ENCODE results near the gene FRMD4B.
"Not testable (repeated sequence)": the region's sequence is repeated elsewhere in the genome, so short reads cannot be mapped to it uniquely, and the experiment has no call there.

The FRMD4B gene

DNA sequence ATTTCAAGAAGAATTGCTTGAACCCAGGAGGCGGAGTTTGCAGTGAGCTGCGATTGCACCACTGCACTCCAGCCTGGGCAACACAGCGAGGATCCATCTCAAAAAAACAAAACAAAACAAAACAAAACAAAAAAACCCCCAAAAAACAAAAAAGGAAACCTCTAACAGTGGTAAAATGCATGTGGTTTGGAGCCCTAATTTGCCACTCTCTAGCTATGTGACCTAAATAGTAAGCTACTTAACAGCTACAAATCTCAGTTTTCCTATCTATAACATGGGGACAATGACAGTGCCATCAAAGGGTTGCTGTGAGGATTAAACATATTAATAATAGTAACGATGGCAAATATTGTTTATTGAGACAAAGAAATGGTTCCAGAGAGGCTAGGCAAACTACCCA is 144.1 kb downstream of the FRMD4B start:
- TF ChIP-seq, protein P1, sequence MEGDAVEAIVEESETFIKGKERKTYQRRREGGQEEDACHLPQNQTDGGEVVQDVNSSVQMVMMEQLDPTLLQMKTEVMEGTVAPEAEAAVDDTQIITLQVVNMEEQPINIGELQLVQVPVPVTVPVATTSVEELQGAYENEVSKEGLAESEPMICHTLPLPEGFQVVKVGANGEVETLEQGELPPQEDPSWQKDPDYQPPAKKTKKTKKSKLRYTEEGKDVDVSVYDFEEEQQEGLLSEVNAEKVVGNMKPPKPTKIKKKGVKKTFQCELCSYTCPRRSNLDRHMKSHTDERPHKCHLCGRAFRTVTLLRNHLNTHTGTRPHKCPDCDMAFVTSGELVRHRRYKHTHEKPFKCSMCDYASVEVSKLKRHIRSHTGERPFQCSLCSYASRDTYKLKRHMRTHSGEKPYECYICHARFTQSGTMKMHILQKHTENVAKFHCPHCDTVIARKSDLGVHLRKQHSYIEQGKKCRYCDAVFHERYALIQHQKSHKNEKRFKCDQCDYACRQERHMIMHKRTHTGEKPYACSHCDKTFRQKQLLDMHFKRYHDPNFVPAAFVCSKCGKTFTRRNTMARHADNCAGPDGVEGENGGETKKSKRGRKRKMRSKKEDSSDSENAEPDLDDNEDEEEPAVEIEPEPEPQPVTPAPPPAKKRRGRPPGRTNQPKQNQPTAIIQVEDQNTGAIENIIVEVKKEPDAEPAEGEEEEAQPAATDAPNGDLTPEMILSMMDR (IDR thresholded peaks at IDR 0.05; ENCODE audit: control insufficient read depth, insufficient read depth, low read depth, low read length, missing control alignments), result no peak
- no peak for DNase-seq (ENCODE audit: low read depth)
- no peak overlapping the region for H3K4me3 ChIP-seq (ENCODE audit: control insufficient read depth, low read depth, low read length)

DNA sequence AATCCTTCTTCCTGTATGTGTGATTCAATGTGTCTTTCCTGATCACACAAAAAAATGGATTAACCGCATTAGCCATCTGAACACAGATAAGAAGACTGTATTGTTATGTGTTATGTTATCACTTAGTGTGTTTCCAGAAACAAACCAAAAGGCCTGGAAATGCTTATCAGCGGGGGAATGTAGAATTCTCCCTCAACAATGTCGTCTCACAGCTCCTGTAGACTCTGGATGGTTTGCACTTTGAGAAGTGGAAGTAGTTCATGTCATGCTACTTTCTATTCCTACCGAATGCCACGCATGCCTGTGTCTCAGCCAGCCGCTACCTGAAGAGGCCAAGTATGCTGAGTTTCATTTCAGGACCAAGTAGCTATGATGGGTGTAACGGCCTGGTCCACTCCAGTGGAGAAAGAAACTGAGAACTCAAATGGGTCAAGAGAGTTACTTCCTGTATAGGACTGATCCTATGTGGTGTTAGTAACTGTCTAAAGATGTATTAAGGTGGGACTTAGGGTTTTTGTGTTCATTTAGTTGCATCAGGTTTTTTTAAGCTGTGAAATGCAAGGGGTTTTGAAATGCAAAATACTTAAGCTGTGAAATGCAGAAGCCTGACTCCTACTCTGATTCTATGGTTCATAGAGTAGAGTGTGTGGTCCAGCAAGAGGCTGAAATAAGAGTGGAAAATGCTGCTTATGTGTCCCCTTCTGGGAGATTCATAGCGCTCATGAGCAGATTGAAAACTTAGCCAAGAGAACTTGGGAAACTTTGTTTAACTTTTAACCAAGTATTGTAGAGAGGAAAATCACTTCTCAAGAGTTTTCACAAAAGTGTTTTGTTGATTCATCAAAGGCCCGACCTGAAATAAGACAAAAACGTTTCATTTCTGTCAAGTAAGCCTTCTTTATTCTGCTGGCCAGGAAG is 145.0 kb downstream of the FRMD4B start:
- no peak overlapping the region for H3K4me3 ChIP-seq (ENCODE audit: control insufficient read depth, low read depth, low read length)
- TF ChIP-seq, protein P1 (IDR thresholded peaks at IDR 0.05; ENCODE audit: control insufficient read depth, insufficient read depth, low read depth, low read length, missing control alignments), result no peak

DNA sequence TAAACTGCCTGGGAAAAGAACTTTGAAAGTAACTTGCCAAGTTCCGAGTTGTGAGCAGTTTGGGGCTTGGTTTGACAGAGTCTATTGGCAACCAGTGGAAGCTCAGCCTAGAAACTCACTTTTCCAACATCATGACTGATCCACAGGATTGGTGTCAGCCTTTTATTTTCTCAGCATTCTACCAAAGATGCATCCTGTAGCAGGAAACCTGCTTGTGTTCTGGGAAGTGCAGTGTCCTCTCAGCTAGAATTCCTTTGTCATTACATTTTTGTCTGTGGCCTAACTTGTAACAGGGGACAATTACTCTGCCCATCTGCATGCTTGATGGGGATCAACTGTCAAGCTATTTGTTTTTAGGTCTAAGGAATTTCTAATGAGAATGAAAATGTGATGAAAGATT is 146.8 kb downstream of the FRMD4B start:
- TF ChIP-seq, protein P1 (IDR thresholded peaks at IDR 0.05; ENCODE audit: control insufficient read depth, insufficient read depth, low read depth, low read length, missing control alignments), result no peak
- no peak for DNase-seq (ENCODE audit: low read depth)
- H3K4me3 ChIP-seq (ENCODE audit: control insufficient read depth, low read depth, low read length), result no peak overlapping the region

More for the DNA sequence above, 145.0 kb downstream of the FRMD4B start:
- DNase-seq (ENCODE audit: low read depth), result no peak

DNA sequence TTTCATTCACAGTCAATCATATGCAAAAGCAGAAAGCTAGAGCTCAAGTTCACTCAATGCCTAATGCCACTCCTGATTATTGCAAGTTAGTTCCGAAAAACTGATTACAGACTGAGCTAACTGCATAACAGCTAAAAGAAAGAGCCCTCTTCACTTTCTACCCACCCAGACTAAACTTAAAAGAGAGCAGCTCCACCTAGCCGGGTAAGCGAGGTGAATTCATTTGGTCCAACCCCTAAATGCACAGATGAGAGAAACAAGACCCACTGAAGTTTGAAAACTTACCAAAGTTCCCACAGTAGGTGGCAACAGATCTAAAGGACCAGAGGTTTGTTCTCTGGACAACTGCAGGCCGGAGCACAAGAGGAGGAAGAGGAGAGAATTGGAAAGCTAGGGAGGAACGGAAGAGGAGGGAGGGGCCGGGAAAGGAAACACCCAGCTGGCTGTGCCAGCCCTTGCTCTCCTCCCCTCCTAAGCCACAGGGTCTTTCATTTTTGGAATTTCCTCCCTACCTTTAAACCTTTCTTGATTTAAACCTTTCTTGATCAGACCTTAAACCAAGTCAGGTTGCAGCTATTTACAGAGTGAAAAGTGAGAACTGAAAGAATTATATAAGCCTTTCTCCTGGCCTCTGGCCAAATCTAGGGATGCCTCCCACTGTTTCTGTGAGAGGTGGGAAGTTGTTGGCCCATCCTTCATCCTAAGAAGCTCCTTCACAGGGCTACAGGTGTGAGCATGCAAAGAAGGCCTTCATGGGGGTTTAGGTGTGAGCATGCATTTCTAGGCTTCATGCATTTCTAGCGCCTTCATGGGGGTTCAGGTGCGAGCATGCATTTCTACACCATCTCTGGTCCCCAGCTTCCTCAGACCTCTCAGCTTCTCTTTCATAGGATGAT is 148.8 kb downstream of the FRMD4B start:
- no peak for DNase-seq (ENCODE audit: low read depth)
- H3K4me3 ChIP-seq (ENCODE audit: control insufficient read depth, low read depth, low read length), result no peak overlapping the region
- TF ChIP-seq, protein P1 (IDR thresholded peaks at IDR 0.05; ENCODE audit: control insufficient read depth, insufficient read depth, low read depth, low read length, missing control alignments), result no peak

DNA sequence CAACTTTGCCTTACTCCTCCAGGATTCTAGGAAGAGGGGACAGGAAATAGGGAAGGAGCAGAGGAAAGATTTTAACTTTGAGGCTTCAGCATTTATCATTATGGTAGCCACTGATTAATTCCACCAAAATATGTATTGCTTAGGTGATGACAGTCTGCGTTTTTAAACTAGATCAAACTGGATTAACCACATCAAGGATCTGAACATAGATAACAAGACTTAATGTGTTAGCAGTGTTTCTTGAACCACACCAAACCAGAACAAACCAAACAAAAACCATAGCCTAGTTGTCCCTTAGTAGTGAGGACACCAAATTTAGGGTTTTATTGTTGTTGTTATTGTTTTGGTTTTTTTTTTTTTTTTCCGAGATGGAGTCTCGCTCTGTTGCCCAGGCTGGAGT is 150.0 kb downstream of the FRMD4B start:
- TF ChIP-seq, protein P1 (IDR thresholded peaks at IDR 0.05; ENCODE audit: control insufficient read depth, insufficient read depth, low read depth, low read length, missing control alignments), result no peak
- no peak overlapping the region for H3K4me3 ChIP-seq (ENCODE audit: control insufficient read depth, low read depth, low read length)
- no peak for DNase-seq (ENCODE audit: low read depth)

DNA sequence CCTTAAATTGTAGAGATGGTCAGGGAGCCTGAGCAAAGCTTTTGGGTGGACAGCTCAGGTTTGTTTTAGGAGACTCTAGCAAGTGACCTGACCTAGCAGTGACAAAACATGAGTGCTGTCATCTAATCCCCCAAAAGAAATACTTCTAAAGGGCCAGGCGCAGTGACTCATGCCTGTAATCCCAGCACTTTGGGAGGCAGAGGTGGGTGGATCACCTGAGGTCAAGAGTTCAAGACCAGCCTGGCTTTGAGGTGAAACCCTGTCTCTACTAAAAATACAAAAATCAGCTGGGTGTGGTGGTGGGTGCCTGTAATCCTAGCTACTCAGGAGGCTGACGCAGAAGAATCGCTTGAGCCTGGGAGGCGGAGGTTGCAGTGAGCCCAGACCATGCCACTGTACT is 150.7 kb downstream of the FRMD4B start:
- not testable (repeated sequence) for H3K4me3 ChIP-seq (ENCODE audit: control insufficient read depth, low read depth, low read length); DNase-seq (ENCODE audit: low read depth)

DNA sequence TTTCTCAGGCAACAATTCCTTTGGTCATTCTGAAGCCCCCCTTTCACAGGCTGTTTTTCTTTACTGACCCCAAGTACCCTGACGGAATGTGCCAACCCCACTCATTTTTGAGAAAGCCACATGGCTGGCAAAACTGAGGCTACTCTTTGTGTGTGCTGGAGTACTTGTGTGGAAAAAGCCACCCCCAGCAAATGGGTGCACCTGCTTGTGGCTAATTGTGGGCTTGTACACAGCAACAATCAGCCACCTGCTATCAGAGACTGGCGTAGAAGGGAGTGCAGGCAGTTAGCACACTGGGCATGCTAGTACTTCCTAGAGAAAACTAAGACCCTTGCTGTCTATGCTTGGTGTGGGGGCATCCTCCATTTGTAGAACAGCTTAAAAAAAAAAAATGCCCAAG is 153.4 kb downstream of the FRMD4B start:
- DNase-seq (ENCODE audit: low read depth), result no peak
- TF ChIP-seq, protein P1 (IDR thresholded peaks at IDR 0.05; ENCODE audit: control insufficient read depth, insufficient read depth, low read depth, low read length, missing control alignments), result no peak
- H3K4me3 ChIP-seq (ENCODE audit: control insufficient read depth, low read depth, low read length), result no peak overlapping the region
